CD8-positive, alpha-beta memory T cell (primary cell): ENCODE data around the gene CCM2L. TPM values are rescaled to one million over a fixed set of nuclear protein-coding genes. Genes with fewer than 3 reads are reported as not detected.

ENCODE experiments used
- CTCF ChIA-PET: fragments of 350-600 bp; sonication (Branson Sonifier 250); formaldehyde crosslinking; loops from one replicate; lab custom pipeline; 2021; ENCODE audit warnings: antibody characterized with exemption; lab: Charles Lee
- POLR2A ChIA-PET: fragments of 350-600 bp; sonication (Branson Sonifier 250); formaldehyde crosslinking; loops from one replicate; lab custom pipeline; 2021; ENCODE audit warnings: antibody characterized with exemption; lab: Charles Lee
- DNase-seq, 5 donors: peaks; one replicate each; pipeline versions ENCODE4 v3.0.0 to v3.0.0-alpha.2; 2020 to 2022; ENCODE audit warnings: mixed read lengths in 1 of 5
- H3K27ac ChIP-seq: one replicate; pipeline ENCODE4 v1.7.0; 2013; ENCODE audit warnings: low read depth, mild to moderate bottlenecking, low read length, moderate library complexity
- H3K27me3 ChIP-seq: 2 replicates; pipeline ENCODE4 v1.7.0; 2013; ENCODE audit warnings: low read length, mild to moderate bottlenecking; ENCODE audit not compliant: insufficient read depth, poor library complexity, severe bottlenecking
- H3K36me3 ChIP-seq: 2 replicates; pipeline ENCODE4 v1.7.0; 2013; ENCODE audit warnings: mild to moderate bottlenecking, low read length, moderate library complexity; ENCODE audit not compliant: insufficient read depth
- H3K4me1 ChIP-seq: 2 replicates; pipeline ENCODE4 v1.7.0; 2013; ENCODE audit warnings: mild to moderate bottlenecking, low read length, moderate library complexity; ENCODE audit not compliant: insufficient read depth
- H3K4me3 ChIP-seq: 2 replicates; pipeline ENCODE4 v1.7.0; 2013; ENCODE audit warnings: mild to moderate bottlenecking, low read length
- H3K9me3 ChIP-seq: 2 replicates; pipeline ENCODE4 v1.7.0; 2013; ENCODE audit warnings: mild to moderate bottlenecking, low read length
- H3K27ac Mint-ChIP-seq, 8 donors: one replicate each; pipeline ENCODE4 v1.8.0; 2020 to 2021; ENCODE audit warnings: mixed read lengths in 8 of 8, mild to moderate bottlenecking in 6 of 8, inconsistent platforms in 3 of 8, moderate library complexity in 3 of 8
- H3K27me3 Mint-ChIP-seq, 2 donors: one replicate each; pipeline ENCODE4 v1.8.0; 2020 to 2021; ENCODE audit warnings: mixed read lengths in 2 of 2, mild to moderate bottlenecking in 1 of 2, moderate library complexity in 1 of 2
- H3K36me3 Mint-ChIP-seq, 3 donors: one replicate each; pipeline ENCODE4 v1.8.0; 2020 to 2021; ENCODE audit warnings: mixed read lengths in 3 of 3, inconsistent platforms in 1 of 3, mild to moderate bottlenecking in 1 of 3
- H3K4me1 Mint-ChIP-seq, 3 donors: one replicate each; pipeline ENCODE4 v1.8.0; 2020 to 2021; ENCODE audit warnings: mixed read lengths in 3 of 3, inconsistent platforms in 1 of 3, mild to moderate bottlenecking in 1 of 3
- H3K4me3 Mint-ChIP-seq, 7 donors: one replicate each; pipeline ENCODE4 v1.8.0; 2020 to 2021; ENCODE audit warnings: mixed read lengths in 7 of 7, mild to moderate bottlenecking in 6 of 7, moderate library complexity in 4 of 7, inconsistent platforms in 2 of 7
- H3K9me3 Mint-ChIP-seq, 5 donors: one replicate each; pipeline ENCODE4 v1.8.0; 2020 to 2022; ENCODE audit warnings: mixed read lengths in 5 of 5, mild to moderate bottlenecking in 3 of 5, moderate library complexity in 2 of 5, inconsistent platforms in 1 of 5
- polyA plus RNA-seq: library from polyadenylated mRNA; unstranded; fragments of 300-500 nt; fragmentation: Illumina TruSeq; gene quantifications from one replicate; pipeline ENCODE4 v1.2.3, GENCODE V29; 2021
- total RNA-seq, 2 experiments: library from RNA; stranded (reverse); gene quantifications; one replicate each; pipeline ENCODE4 v1.2.3, GENCODE V29; 2021

Gene CCM2L
- total and polyA plus RNA-seq, 3 experiments from 2014 or later = not detected

GRCh38 chr20:32034581-32035425 is 24.6 kb downstream of the CCM2L start:
- ChIA-PET CTCF (interaction anchor here (1.0 to 2.0 kb wide), 3 partner anchors 29 to 212 kb away, joined by 3 to 6 read pairs (median 4); no protein-coding TSS in a partner anchor), POLR2A (no interaction called here)
- Mint-ChIP-seq H3K36me3 (no peaks in the 10 kb centered on the region), H3K9me3 (no peaks in the 10 kb centered on the region), H3K4me3 (no peak overlapping the region), H3K27me3 (peaks cover 16 to 70% of the 10 kb centered on the region in 2 donors), H3K4me1 (peaks cover 0 to 4% (median 3%) of the 10 kb centered on the region in 3 donors), H3K27ac (peak overlapping the region in 1 of 8 donors; percentile 21)
- DNase-seq = no peak
- no peak overlapping the region for H3K4me3 ChIP-seq
- H3K4me1 ChIP-seq = no peaks in the 10 kb centered on the region
- no peaks in the 10 kb centered on the region for H3K36me3 ChIP-seq
- H3K27me3 ChIP-seq = peaks cover 8% of the 10 kb centered on the region
- no peak overlapping the region for H3K27ac ChIP-seq
- no peaks in the 10 kb centered on the region for H3K9me3 ChIP-seq

- Mint-ChIP-seq H3K4me3 (no peak overlapping the region), H3K27ac (no peak overlapping the region), H3K27me3 (peaks cover 16 to 69% of the 10 kb centered on the region in 2 donors), H3K4me1 (peaks cover 0 to 4% (median 3%) of the 10 kb centered on the region in 3 donors), H3K36me3 (no peaks in the 10 kb centered on the region), H3K9me3 (no peaks in the 10 kb centered on the region)
- peaks cover 11% of the 10 kb centered on the region for H3K27me3 ChIP-seq
- H3K4me1 ChIP-seq = no peaks in the 10 kb centered on the region
- H3K36me3 ChIP-seq = no peaks in the 10 kb centered on the region
- H3K4me3 ChIP-seq = no peak overlapping the region
- no peak for DNase-seq
- H3K27ac ChIP-seq = no peak overlapping the region
- ChIA-PET CTCF (interaction anchor here (2.0 kb wide), 1 partner anchor 213 kb away, joined by 6 read pairs; no protein-coding TSS in a partner anchor), POLR2A (no interaction called here)
- no peaks in the 10 kb centered on the region for H3K9me3 ChIP-seq
Observed at GRCh38 chr20:32035426-32035779, 25.2 kb downstream of the CCM2L start.

- Histone ChIP-seq H3K9me3 (no peaks in the 10 kb centered on the region), H3K27me3 (peaks cover 11% of the 10 kb centered on the region), H3K27ac (no peak overlapping the region), H3K4me1 (no peaks in the 10 kb centered on the region), H3K4me3 (no peak overlapping the region), H3K36me3 (no peaks in the 10 kb centered on the region)
- no peaks in the 10 kb centered on the region for H3K9me3 Mint-ChIP-seq
- H3K4me3 Mint-ChIP-seq = peak overlapping the region in 1 of 7 donors; percentile 39
- no peak overlapping the region for H3K27ac Mint-ChIP-seq
- peaks cover 21 to 77% of the 10 kb centered on the region in 2 donors for H3K27me3 Mint-ChIP-seq
- POLR2A ChIA-PET = no interaction called here
- H3K4me1 Mint-ChIP-seq = peaks cover 0 to 4% (median 3%) of the 10 kb centered on the region in 3 donors
- H3K36me3 Mint-ChIP-seq = no peaks in the 10 kb centered on the region
- no peak for DNase-seq
- CTCF ChIA-PET = no interaction called here
Observed at GRCh38 chr20:32036252-32036651, 26.0 kb downstream of the CCM2L start.

- Mint-ChIP-seq H3K4me1 (no peaks in the 10 kb centered on the region), H3K9me3 (no peaks in the 10 kb centered on the region), H3K27me3 (peaks cover 23 to 77% of the 10 kb centered on the region in 2 donors), H3K4me3 (peak overlapping the region in 1 of 7 donors; percentile 6), H3K36me3 (no peaks in the 10 kb centered on the region), H3K27ac (no peak overlapping the region)
- Histone ChIP-seq H3K27ac (no peak overlapping the region), H3K9me3 (no peaks in the 10 kb centered on the region), H3K4me1 (no peaks in the 10 kb centered on the region), H3K4me3 (no peak overlapping the region), H3K36me3 (no peaks in the 10 kb centered on the region), H3K27me3 (peaks cover 11% of the 10 kb centered on the region)
- CTCF ChIA-PET = interaction anchor here (1.1 kb wide), 1 partner anchor 214 kb away, joined by 3 read pairs; no protein-coding TSS in a partner anchor
- DNase-seq = no peak
- POLR2A ChIA-PET = no interaction called here
Observed at GRCh38 chr20:32036716-32037485, 26.7 kb downstream of the CCM2L start.

- Histone ChIP-seq H3K36me3 (no peaks in the 10 kb centered on the region), H3K27me3 (peaks cover 11% of the 10 kb centered on the region), H3K4me1 (no peaks in the 10 kb centered on the region), H3K9me3 (no peaks in the 10 kb centered on the region), H3K27ac (no peak overlapping the region), H3K4me3 (no peak overlapping the region)
- H3K27ac Mint-ChIP-seq = no peak overlapping the region
- peaks cover 23 to 78% of the 10 kb centered on the region in 2 donors for H3K27me3 Mint-ChIP-seq
- ChIA-PET POLR2A (no interaction called here), CTCF (interaction anchor here (1.1 kb wide), 1 partner anchor 215 kb away, joined by 3 read pairs; no protein-coding TSS in a partner anchor)
- no peaks in the 10 kb centered on the region for H3K4me1 Mint-ChIP-seq
- H3K9me3 Mint-ChIP-seq = no peaks in the 10 kb centered on the region
- no peak for DNase-seq
- no peaks in the 10 kb centered on the region for H3K36me3 Mint-ChIP-seq
- H3K4me3 Mint-ChIP-seq = no peak overlapping the region
Observed at GRCh38 chr20:32037929-32038328, 27.7 kb downstream of the CCM2L start.

- ChIA-PET CTCF (no interaction called here), POLR2A (no interaction called here)
- Histone ChIP-seq H3K36me3 (no peaks in the 10 kb centered on the region), H3K4me1 (no peaks in the 10 kb centered on the region), H3K27me3 (peaks cover 6% of the 10 kb centered on the region), H3K4me3 (no peak overlapping the region), H3K9me3 (no peaks in the 10 kb centered on the region), H3K27ac (no peak overlapping the region)
- Mint-ChIP-seq H3K27me3 (peaks cover 22 to 81% of the 10 kb centered on the region in 2 donors), H3K27ac (no peak overlapping the region), H3K4me3 (no peak overlapping the region), H3K4me1 (no peaks in the 10 kb centered on the region), H3K9me3 (no peaks in the 10 kb centered on the region), H3K36me3 (no peaks in the 10 kb centered on the region)
- DNase-seq = no peak
Observed at GRCh38 chr20:32040142-32040953, 30.1 kb downstream of the CCM2L start.

- Mint-ChIP-seq H3K36me3 (no peaks in the 10 kb centered on the region), H3K4me1 (peaks cover 3 to 4% (median 4%) of the 10 kb centered on the region in 3 donors), H3K9me3 (no peaks in the 10 kb centered on the region), H3K27ac (no peak overlapping the region), H3K4me3 (no peak overlapping the region), H3K27me3 (peaks cover 34 to 80% of the 10 kb centered on the region in 2 donors)
- H3K36me3 ChIP-seq = no peaks in the 10 kb centered on the region
- no peak for DNase-seq
- H3K27ac ChIP-seq = no peak overlapping the region
- CTCF ChIA-PET = interaction anchor here (1.0 kb wide), 1 partner anchor 14 kb away, joined by 3 read pairs; no protein-coding TSS in a partner anchor
- POLR2A ChIA-PET = no interaction called here
- H3K4me1 ChIP-seq = peaks cover under 1% of the 10 kb centered on the region
- H3K9me3 ChIP-seq = no peaks in the 10 kb centered on the region
- H3K27me3 ChIP-seq = peaks cover 12% of the 10 kb centered on the region
- H3K4me3 ChIP-seq = no peak overlapping the region
Observed at GRCh38 chr20:32045999-32046398, 35.8 kb downstream of the CCM2L start.
